Stimulated activated CD4-positive, alpha-beta T cell treated with anti-CD3 and anti-CD28 coated beads, Interleukin-15, amount 100 ng/mL, for 24 hours (primary cell): ENCODE measurements around the gene KIRREL2.
A peak's percentile ranks its signal among the peaks of the same experiment; 100 is the strongest.

Experiments
- DNase-seq: peaks from one replicate; pipeline ENCODE4 v3.0.0-alpha.2; 2020

KIRREL2 gene

DNA sequence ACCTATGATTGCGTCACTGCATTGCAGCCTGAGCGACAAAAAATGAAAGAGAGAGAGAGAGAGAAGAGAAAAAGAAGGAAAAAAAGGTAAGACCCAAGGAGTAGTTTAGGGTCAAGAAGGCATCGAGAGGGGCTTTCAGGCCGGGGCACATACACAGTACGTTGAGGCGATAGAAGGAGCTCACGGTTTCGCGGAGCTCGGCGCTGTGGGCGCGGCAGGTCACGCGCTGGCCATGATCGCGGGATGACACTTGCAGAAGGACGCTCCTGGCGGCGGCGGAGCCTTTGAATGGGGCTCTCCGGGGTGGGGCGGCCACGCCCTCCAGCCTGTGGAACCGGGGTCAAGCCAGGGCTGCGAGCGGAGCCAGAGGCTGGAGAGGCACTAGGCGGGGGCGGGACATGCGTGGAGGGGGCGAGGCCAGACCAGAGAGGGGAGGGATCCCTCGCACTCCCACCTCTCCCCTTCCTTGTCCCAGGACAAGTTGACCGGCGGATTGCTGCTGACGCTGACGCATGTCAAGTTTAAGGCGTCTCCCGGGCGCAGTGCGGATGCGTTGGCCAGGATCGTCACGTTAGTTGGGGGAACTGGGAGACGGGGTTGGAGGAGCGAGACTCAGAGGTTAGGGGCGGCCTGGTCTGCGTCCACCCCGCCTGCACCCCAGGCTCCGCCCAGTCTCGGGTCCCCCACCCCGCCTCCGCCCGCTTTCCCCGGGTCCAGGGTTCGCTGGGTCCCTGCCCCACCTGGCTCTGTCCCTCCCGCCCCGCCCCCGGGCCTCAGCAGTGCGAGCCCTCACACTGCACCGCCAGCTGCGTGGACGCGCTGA lies 11.3 kb upstream of the KIRREL2 start:
- DNase-seq: peak; percentile 35

DNA sequence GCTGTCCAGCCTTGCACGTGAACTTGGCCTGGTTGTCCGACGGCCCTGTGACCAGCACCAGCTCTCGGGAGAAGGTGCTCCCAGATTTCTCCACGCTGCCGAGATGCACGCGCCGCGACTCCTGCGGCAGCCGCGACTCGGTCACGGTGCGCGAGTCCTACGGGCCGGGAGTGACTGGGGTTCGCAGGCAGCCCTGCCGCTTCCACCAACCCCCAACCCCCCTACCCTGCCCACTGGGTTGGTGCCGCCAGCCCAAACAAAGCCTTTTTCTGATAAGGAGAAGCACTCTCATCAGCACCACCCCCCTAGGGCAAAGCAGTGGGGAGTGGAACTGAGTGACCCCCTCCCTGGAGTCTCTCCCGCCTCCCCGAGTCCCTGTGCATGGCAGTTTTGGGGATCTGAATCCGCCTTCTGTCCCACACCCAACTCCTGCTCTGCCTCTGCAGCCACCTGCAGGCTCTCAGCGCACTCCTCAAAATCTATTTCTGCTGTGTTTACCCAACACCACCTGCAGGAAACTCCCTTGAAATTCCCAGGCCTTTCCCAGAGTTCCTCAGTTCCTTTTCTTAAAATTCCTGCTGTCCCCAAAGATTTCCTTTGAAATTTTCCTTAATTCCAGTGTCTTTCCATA lies 10.6 kb upstream of the KIRREL2 start:
- no peak for DNase-seq

DNA sequence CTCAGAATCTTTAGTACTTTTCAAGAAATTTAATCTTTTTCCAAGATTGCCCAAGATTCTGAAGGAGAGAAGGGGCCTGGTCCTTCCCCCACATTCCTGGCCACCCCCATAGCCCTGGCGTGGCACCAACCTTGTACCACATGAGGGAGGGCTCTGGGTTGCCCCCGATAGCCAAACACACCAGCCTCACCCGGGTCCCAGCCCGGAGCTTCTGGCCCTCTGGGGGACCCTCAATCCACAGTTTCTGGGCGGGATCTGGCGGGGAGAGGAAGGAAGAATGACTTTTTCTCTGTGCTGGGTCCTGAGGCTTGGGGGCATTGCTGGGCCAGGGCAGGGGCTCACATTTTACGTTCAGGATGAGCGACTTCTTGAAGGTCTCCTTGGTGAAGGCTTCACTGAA lies 8.8 kb upstream of the KIRREL2 start:
- DNase-seq: no peak

DNA sequence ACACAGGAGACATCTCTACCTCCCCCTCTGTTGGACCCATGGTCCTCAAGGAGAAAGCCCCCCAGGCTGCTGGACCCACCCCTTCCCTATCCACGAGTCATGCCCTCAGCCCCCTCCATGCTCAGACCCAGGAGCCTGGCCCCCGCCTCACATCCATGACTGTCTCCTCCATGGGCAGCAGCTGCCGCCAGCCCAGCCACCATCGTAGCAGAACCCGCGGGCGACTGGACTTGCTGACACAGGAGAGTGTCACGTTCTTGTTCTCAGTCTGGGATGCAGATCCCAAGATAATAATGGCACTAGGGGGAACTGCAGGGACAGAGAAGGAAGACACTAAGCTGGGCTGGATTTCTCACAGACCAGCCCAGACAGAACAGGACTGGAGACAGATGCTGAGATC lies 8.2 kb upstream of the KIRREL2 start:
- DNase-seq: no peak

DNA sequence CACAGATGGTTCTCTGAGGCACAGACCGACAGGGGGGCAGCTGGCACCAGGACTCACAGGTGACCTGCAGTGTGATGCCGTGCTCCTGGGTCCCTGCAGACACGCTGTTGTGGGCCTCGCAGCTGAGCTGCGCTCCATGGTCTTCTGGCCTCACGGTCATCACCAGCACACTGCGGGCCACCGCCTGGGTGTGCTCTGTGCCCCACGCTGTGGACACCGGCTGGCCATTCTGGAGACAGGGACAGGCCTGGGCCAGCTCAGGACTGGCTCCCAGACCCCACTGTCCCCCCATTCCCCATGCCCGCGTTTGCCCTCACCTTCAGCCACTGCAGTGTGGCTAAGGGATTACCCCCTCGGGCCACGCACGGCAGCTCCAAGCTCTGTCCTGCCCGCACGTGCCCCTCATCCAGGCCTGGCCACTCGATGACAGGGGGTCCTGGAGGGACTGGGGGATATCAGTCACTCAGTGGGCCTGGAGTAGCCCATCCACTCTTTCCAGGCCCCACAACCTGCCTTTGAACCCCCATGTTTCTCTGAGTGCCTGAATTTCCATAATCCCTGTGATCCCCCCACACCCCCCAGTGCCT lies 7.7 kb upstream of the KIRREL2 start:
- no peak for DNase-seq

DNA sequence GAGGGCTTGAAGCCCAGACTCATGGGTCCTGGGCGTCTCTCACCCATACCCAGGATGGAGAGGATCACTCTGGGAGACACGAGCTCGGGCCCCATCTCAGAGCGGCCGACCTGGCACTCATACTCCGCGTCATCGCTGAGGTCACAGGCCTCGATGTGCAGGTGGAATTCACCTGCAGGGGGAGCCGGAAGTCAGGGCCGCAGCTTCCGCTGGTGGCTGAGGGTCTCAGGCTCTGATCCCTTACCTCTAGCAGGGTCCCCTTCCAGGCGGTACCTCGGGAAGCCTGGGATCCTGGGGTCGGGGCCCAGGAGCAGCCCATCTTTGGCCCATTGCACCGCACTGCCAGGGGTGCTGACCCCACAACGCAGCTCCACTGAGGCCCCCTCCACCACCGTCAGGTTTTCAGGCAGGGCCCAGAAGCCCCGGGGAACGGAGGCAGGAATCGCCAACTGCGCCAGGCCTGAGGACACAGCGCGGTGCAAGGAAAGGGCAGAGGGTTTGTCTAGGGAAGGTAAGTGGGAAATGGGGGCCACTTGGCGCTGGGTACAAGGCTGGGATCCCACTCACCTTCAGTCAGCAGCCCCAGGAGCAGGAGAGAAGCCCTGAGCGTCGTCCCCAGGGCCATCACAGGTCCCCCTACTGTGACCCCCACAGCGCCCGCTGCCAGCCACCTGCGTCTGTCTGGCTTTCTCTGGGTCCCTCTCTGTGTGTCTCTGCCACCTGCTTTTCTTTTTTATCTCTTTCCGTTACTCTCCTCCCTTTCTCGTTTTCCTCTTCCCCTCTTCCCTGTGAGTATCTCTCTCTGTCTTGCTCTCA lies 5.3 kb upstream of the KIRREL2 start:
- DNase-seq: peak; percentile 28

DNA sequence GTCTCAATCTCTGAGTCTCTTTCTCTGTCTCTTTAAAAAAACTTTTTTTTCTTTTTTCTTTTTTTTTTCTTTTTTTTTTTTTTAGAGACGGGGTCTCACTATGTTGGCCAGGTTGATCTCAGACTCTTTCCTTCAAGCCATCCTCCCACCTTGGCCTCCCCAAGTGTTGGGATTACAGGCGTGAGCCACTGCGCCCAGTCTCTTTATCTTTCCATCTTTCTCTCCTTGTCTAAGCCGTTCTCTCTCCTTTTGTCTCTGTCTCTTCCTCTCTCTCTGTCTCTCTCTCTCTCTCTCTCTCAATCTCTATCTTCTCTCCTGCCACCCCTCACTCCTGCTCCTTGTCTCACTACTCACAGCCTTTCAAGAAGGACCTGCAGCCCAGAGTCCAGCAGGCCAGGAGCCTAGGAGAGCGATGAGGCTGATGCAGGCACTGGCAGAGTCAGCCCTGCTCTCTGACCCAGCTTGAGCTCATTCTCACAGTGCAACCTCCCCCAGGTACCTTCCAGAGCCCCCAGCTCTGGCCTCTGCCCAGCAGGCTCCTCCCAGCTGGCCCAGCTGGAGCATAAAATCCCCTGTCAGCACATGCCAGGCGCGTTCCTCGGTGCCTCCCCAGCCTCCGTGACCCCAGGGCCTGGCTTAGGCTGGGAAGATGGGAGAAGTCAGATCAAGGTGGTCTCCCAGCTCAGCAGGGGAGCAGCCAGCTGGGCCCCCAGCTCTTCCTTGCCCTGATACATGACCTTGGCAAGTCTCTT lies 4.5 kb upstream of the KIRREL2 start, which contains the start of gene NPHS1:
Gene NPHS1 (minus strand): TSS at position 476 of the 752 bp plus-strand sequence. CDS start 667 bp downstream, outside the sequence.
- DNase-seq: no peak

DNA sequence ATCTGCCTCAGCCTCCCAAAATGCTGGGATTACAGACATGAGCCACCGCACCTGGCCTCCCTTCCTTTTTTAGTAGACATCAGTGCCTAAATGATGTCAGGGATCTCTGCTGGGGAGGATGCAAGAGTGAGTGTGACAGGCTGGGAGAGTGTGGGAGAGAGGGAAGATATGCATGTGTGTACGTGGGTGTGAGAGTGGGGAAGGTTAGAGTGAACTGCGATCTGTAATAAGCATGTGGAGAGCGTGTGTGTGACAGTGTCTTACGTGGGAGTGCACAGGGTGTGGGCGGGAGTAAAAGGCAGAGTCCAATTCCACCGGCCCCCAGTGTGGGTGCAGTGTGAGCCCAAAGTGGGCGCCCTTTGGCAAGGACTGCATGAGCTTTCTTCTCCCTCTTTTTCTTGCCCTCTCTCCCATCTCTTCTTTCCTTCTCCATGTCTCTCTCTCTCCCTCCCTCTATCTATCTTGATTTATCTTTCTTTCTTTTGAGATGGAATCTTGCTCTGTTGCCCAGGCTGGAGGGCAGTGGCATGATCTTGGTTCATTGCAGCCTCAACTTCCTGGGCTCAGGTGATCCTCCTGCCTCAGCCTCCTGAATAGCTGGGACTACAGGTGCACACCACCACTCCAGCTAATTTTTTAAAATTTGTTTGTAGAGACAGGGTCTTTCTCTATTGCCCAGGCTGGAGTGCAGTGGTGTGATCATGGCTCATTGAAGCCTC lies 3.5 kb upstream of the KIRREL2 start:
- DNase-seq: no peak

DNA sequence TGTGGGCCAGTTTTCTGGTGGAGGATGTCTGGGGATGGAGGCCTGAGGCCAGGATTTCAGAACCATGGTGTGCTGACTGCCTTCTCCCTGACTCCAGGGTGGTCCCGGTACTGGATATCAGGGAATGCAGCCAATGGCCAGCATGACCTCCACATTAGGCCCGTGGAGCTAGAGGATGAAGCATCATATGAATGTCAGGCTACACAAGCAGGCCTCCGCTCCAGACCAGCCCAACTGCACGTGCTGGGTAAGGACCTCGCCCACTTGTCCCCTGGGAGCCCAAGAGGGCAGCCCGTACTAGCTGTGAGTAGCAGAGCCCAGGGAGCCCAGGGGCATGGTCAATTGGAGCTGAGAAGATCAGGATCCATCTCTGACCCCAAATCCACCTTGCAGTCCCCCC lies 1.6 kb downstream of the KIRREL2 start:
- DNase-seq: no peak

DNA sequence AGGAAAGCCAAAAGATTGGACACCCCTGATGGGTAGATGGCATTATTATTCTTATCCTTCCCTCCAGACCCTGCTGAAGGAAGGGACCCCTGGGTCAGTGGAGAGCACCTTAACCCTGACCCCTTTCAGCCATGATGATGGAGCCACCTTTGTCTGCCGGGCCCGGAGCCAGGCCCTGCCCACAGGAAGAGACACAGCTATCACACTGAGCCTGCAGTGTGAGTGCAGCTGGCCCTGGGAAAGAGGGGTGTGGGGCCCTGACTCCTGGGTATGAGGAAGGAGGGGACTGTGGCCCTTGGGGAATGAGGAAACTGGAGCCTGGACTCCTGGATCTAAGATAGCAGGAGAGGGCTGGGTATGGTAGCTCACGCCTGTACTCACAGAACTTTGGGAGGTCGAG lies 2.7 kb downstream of the KIRREL2 start:
- DNase-seq: no peak

DNA sequence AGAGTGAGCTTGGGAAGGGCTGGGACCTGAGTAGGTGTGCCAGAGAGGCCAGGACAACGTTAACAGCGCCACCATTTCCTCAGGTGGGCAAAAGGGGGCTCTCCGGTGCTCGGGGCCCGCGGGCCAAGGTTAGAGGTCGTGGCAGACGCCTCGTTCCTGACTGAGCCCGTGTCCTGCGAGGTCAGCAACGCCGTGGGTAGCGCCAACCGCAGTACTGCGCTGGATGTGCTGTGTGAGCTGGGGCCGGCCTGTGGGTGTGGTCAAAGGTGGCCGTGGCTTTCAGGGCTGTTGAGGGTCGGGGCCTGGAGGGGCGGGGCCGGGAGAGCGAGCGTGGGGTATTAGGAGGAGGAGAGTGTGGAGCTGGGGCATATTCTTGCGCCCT lies 3.7 kb downstream of the KIRREL2 start:
- DNase-seq: no peak

DNA sequence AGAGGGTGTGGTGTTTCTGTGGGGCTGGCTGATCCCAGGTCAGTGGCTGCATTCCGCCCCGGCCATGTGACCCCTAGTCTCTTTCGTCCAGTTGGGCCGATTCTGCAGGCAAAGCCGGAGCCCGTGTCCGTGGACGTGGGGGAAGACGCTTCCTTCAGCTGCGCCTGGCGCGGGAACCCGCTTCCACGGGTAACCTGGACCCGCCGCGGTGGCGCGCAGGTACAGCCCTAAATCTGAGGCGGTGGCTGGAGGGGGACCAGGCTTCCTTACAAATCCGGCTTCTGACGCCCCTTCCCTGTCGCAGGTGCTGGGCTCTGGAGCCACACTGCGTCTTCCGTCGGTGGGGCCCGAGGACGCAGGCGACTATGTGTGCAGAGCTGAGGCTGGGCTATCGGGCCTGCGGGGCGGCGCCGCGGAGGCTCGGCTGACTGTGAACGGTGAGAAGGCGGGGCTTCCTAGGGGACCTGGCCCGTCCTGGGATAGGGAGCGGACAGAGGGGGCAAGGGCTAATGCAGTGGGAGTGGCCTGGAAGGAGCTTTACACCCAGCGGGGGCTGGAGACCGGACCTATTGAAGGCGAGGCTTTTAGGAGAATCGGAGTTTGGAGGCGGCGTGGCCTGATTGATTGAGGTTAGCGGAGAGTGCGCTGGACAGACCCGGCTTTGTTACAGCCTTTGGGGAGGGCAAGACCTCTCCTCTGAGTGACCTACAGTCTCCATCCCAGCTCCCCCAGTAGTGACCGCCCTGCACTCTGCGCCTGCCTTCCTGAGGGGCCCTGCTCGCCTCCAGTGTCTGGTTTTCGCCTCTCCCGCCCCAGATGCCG lies 4.3 kb downstream of the KIRREL2 start:
- peak; percentile 29 for DNase-seq

DNA sequence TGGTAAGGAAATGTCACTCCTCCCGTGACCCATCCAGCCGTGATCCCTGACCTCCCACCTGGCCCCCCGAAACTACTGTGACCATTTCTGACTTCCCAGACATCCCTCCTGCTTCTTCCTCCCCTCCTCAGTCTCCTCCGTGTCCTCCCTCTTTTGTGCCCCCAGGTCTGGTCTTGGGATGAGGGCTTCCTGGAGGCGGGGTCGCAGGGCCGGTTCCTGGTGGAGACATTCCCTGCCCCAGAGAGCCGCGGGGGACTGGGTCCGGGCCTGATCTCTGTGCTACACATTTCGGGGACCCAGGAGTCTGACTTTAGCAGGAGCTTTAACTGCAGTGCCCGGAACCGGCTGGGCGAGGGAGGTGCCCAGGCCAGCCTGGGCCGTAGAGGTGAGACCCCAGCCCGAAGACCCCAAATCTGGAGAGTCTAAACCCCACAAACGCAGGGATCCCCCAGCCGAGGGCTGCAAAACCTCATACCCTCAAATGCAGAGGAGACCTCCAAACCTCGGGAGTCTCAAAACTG lies 5.0 kb downstream of the KIRREL2 start:
- DNase-seq: no peak

DNA sequence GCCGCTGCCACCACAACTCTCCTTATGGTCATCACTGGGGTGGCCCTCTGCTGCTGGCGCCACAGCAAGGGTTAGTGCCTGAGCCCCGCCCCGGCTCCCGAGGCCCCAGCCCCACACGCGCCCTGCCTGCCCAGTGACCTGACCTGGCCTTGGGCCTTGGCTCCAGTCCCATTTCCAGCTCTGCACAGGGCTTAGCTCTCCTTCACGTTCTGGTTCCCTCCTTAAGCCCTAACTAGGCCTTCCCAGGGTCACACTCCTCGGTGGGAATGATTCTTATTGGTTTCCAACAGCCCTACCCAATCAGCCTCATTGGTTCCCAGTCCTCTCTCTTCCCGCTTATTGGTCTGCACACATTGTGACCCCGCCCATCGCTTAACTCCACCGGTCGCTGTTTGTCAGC lies 5.8 kb downstream of the KIRREL2 start:
- DNase-seq: no peak

DNA sequence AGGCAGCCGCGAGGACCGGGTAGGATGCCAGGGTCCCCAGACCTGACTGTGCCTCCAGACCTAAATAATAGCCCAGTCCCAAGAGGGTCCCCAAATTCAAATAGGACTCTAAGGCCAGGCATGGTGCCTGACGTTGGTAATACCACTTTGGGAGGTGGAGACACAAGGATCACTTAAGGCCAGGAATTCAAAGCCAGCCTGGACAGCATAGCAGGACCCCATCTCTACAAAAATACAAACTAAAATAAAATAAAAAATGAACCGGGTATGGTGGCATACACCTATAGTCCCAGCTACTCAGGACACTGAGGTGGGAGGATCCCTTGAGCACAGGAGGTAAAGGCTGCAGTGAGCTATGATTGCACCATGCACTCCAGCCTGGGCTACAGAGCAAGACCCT lies 6.3 kb downstream of the KIRREL2 start:
- no peak for DNase-seq

DNA sequence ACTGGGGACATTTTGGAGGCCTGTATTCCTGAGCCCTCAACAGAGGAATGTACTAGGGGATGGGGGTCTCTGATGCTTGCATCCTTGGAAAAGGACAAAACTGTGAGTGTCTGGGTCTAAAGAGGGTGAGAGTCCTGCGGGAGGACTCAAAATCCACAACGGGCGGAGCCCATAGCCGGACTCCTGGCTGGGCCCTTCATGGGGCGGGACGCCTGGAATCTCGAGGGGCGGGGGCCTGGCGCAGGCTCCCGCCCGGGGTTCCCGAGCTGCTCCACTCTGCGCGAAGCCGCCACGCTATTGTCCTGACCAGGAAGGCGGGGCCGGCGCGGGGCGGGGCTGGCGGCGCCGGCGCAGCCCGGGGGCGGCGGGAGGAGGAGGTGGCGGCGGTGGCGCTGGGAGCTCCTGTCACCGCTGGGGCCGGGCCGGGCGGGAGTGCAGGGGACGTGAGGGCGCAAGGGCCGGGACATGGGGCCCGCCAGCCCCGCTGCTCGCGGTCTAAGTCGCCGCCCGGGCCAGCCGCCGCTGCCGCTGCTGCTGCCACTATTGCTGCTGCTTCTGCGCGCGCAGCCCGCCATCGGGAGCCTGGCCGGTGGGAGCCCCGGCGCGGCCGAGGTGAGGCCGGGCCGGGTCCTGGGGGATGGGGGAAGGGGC lies 11.6 kb downstream of the KIRREL2 start, which contains the start of gene APLP1:
Gene APLP1 (plus strand): TSS at position 403 of the 651 bp plus-strand sequence. CDS start 63 bp downstream, at position 466.
- DNase-seq: peak; percentile 85

DNA sequence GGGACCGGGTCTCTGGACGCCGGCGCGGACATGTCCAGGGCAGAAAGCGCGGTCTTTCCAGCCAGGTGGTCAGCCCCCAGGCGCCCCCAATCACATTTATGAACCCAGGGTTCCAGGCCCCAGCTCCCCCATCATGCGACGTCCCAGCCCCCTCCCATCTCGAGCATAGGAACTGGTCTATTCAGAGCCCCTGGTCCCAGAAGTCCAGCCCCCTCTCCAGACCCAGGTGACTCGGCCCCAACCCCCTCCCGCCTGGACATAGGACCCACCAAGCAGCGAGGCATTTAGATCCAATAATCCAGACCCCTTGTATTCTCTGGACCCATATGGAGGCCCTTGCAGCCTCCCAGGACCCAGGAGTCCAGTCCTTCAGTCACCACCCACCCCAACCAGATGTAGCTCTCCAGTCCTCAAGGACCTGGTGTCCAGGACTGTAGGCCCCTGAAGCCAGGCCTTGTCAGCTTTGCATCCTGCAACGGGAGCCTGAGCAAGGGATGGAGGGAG lies 12.2 kb downstream of the KIRREL2 start:
- no peak for DNase-seq

DNA sequence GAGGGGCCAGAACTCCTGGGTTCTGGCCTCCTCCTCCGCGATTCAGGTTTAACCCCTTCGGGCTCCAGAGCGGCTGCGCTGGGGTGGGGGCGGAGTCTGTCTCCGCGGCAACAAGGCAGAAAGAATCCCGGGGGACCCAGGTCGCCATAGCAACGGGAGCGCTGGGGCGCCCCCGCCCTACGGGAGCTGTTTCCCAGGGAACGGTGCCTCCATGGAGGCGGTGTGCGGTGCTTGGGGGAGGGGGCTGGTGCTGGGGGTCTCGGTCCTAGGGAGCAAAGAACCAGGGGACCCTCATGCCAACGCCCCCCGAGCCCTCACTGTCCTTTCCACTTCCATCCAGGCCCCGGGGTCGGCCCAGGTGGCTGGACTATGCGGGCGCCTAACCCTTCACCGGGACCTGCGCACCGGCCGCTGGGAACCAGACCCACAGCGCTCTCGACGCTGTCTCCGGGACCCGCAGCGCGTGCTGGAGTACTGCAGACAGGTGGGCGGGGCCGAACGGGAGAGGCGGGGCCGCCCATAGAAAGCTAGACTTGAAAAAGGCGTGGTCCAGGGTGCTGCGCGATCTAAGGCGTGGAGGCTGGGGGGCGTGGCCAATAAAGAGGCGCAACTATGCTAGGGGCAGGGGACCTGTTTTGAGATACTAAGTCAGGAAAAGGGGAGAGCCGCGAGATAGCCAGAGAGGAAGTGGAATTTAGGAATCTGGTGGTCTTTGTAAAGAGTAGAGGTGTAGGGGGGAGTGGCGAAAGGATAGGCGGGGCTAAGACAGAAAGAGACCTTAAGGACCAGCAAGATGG lies 12.8 kb downstream of the KIRREL2 start:
- peak; percentile 93 for DNase-seq
